GM12878 (cell line): ENCODE measurements around the gene RGL1. TPM values are rescaled to one million over a fixed set of nuclear protein-coding genes. Genes with fewer than 3 reads are reported as not detected.

ENCODE experiments used
- ATAC-seq: fragments of 200-7000 bp; cut with Tn5 transposase; 3 replicates; pipeline ENCODE4 v1.9.1; 2020; ENCODE audit warnings: mild to moderate bottlenecking, moderate library complexity
- BruUV-seq: library from RNA; stranded (reverse); fragments of 400-500 nt; replicated peaks from 2 replicates; lab custom pipeline; 2021; lab: Mats Ljungman, UMichigan
- CTCF ChIA-PET: fragments of 300-600 bp; sonication (Branson Sonifier 250); formaldehyde crosslinking; extraction: SDS; loops from one replicate; lab custom pipeline; 2021; ENCODE audit warnings: inconsistent platforms; lab: Yijun Ruan, JAX
- POLR2A ChIA-PET: fragments of 350-600 bp; formaldehyde crosslinking; extraction: SDS; loops from one replicate; lab custom pipeline; 2021; ENCODE audit warnings: inconsistent platforms; lab: Charles Lee
- RAD21 ChIA-PET: fragments of 300-600 bp; sonication (Branson Sonifier 250); formaldehyde crosslinking; loops from one replicate; lab custom pipeline; 2023; ENCODE audit warnings: antibody characterized with exemption; ENCODE audit not compliant: unreplicated experiment; lab: Charles Lee
- SMC1A ChIA-PET: fragments of 300-600 bp; sonication (Branson Sonifier 250); formaldehyde crosslinking; loops from one replicate; lab custom pipeline; 2023; ENCODE audit not compliant: unreplicated experiment, uncharacterized antibody; lab: Charles Lee
- DNase-seq: peaks from one replicate; pipeline ENCODE4 v3.0.0-alpha.2; 2011; ENCODE audit warnings: low read depth, low spot score
- FAIRE-seq: peaks from 3 replicates; lab custom pipeline; 2011; peaks lifted over from hg19 to GRCh38; lab: Jason Lieb, UNC
- H2AFZ ChIP-seq: 2 replicates; pipeline ENCODE4 v1.6.0; 2011; ENCODE audit warnings: low read depth, low read length, control low read depth; ENCODE audit not compliant: control insufficient read depth
- H3K27ac ChIP-seq: 2 replicates; pipeline ENCODE4 v1.5.1; 2011; ENCODE audit warnings: control low read depth; ENCODE audit not compliant: control insufficient read depth, insufficient read depth
- H3K27me3 ChIP-seq, 2 experiments: replicated peaks in 1 of 2; 2 replicates each; pipeline versions ENCODE4 v1.6.0 to v1.6.1; 2011; ENCODE audit warnings: low read length in 1 of 2; ENCODE audit not compliant: control insufficient read depth in 2 of 2, insufficient read depth in 2 of 2
- H3K36me3 ChIP-seq, 2 experiments: 2 replicates each; pipeline ENCODE4 v1.5.1; 2011; ENCODE audit warnings: low read length in 1 of 2; ENCODE audit not compliant: control insufficient read depth in 2 of 2, insufficient read depth in 2 of 2
- H3K4me1 ChIP-seq: 2 replicates; pipeline ENCODE4 v1.6.1; 2011; ENCODE audit warnings: mild to moderate bottlenecking, low read length, moderate library complexity, mixed read lengths; ENCODE audit not compliant: control insufficient read depth, insufficient read depth
- H3K4me2 ChIP-seq: 2 replicates; pipeline ENCODE4 v1.6.0; 2011; ENCODE audit warnings: control low read depth; ENCODE audit not compliant: control insufficient read depth, insufficient read depth
- H3K4me3 ChIP-seq: fragments of 200-600 bp; sonication (generic); 2 replicates; pipeline ENCODE4 v1.5.1; 2016
- H3K79me2 ChIP-seq: 2 replicates; pipeline ENCODE4 v1.6.0; 2011; ENCODE audit warnings: low read length; ENCODE audit not compliant: control insufficient read depth, insufficient read depth
- H3K9ac ChIP-seq: 2 replicates; pipeline ENCODE4 v1.8.0; 2011; ENCODE audit warnings: low read length, control low read depth, mixed read lengths; ENCODE audit not compliant: control insufficient read depth, insufficient read depth
- H3K9me3 ChIP-seq: replicated peaks from 3 replicates; pipeline ENCODE4 v1.5.1; 2011; ENCODE audit warnings: mild to moderate bottlenecking, low read length; ENCODE audit not compliant: control insufficient read depth, insufficient read depth
- H4K20me1 ChIP-seq: 2 replicates; pipeline ENCODE4 v1.6.0; 2011; ENCODE audit not compliant: control insufficient read depth, insufficient read depth
- CBFB ChIP-seq: IDR thresholded peaks from 2 replicates; pipeline ENCODE4 v1.6.1; 2016; ENCODE audit warnings: antibody characterized with exemption, low read depth
- FOXK2 ChIP-seq: fragments of 450-650 bp; IDR thresholded peaks from 2 replicates; pipeline ENCODE4 v1.6.1; 2017; ENCODE audit warnings: mild to moderate bottlenecking, moderate library complexity
- MYC ChIP-seq: IDR thresholded peaks from 2 replicates; pipeline ENCODE4 v1.6.1; 2011; ENCODE audit warnings: mild to moderate bottlenecking, low read length, moderate library complexity, inconsistent platforms; ENCODE audit not compliant: insufficient read depth, insufficient replicate concordance, insufficient read length, severe bottlenecking
- NR2C2 ChIP-seq: IDR thresholded peaks from 2 replicates; pipeline ENCODE4 v1.6.1; 2011; ENCODE audit warnings: borderline replicate concordance, low read depth; ENCODE audit not compliant: control insufficient read depth, insufficient read length
- RBBP5 ChIP-seq: fragments of 200-600 bp; sonication (generic); conservative IDR thresholded peaks from 2 replicates; pipeline ENCODE4 v1.6.1; 2016
- RCOR1 ChIP-seq: conservative IDR thresholded peaks from 2 replicates; pipeline ENCODE4 v1.6.1; 2012; ENCODE audit warnings: low read depth, low read length, improper control_type of control experiment
- USF1 ChIP-seq: IDR thresholded peaks from 2 replicates; pipeline ENCODE4 v1.6.1; 2011; ENCODE audit warnings: borderline replicate concordance, low read depth, mild to moderate bottlenecking, moderate library complexity, mixed read lengths, low read length; ENCODE audit not compliant: insufficient read depth; ENCODE audit errors: extremely low read length
- WGBS: methylation state at CpG from one replicate; pipeline ENCODE4 v1.1.6; 2016; ENCODE audit warnings: low lambda C conversion rate; ENCODE audit not compliant: insufficient replicate concordance, insufficient coverage; ENCODE audit errors: missing lambda C conversion rate; 5-methylcytosine and 5-hydroxymethylcytosine counted together
- in situ Hi-C: fragments of 300-500 bp; cut with MboI; formaldehyde crosslinking; loops from 9 replicates; pipeline ENCODE4 v1.14.3; 2018; ENCODE audit warnings: mixed read lengths
- intact Hi-C: fragments of 100-400 bp; cut with micrococcal nuclease; formaldehyde crosslinking; loops from one replicate; pipeline ENCODE4 v1.14.2; 2022; ENCODE audit not compliant: unreplicated experiment
- polyA plus RNA-seq, 11 experiments: library from polyadenylated mRNA; depleted of rRNA in 4 of 11; unstranded in 6 of 11; stranded (reverse) in 5 of 11; fragments of >200 nt; fragmentation: Nextera tagmentation in 4 of 11; fragmentation: Illumina TruSeq in 1 of 11; extraction: Ambion mirVana in 4 of 11; extraction: Trizol in 1 of 11; gene quantifications; 1 replicate in 1 of 11; 2 replicates in 10 of 11; pipeline versions ENCODE4 v1.2.1 to v1.2.3, GENCODE V29; 2011 to 2016; ENCODE audit warnings: inconsistent platforms in 2 of 11, missing spikeins in 2 of 11, low read depth in 1 of 11
- total RNA-seq, 4 experiments: library from RNA; depleted of rRNA in 3 of 4; stranded (reverse); fragments of >200 nt in 3 of 4; fragmentation: Illumina TruSeq in 1 of 4; extraction: Trizol in 1 of 4; gene quantifications; 2 replicates each; pipeline versions ENCODE4 v1.2.1 to v1.2.3, GENCODE V29; 2013 to 2021
- TF ChIP-seq, protein P1 (sequence below): IDR thresholded peaks from 2 replicates; pipeline ENCODE4 v1.6.1; 2011; ENCODE audit warnings: low read depth, mild to moderate bottlenecking, low read length, moderate library complexity, borderline replicate concordance; ENCODE audit errors: extremely low read depth
- TF ChIP-seq, protein P2 (sequence below), 3 experiments: IDR thresholded peaks in 2 of 3; conservative IDR thresholded peaks in 1 of 3; 2 replicates each; pipeline ENCODE4 v1.5.1; 2011; ENCODE audit warnings: low read depth in 3 of 3, low read length in 3 of 3, mild to moderate bottlenecking in 3 of 3, control low read depth in 2 of 3, moderate library complexity in 2 of 3, inconsistent platforms in 1 of 3, mixed read lengths in 1 of 3; ENCODE audit not compliant: control insufficient read depth in 2 of 3, insufficient read depth in 1 of 3; ENCODE audit errors: extremely low read depth in 1 of 3

The RGL1 gene
- total and polyA plus RNA-seq, 10 of the 15 experiments (the other 5 are each of a cell fraction or from before 2014, with no cell fraction given) = 8.1 to 25.0 (median 19.0) TPM

GRCh38 chr1:183760661-183761060 lies 44.3 kb upstream of the RGL1 start:
- Histone ChIP-seq H3K27me3 (no peaks in the 10 kb centered on the region), H3K4me2 (no peak overlapping the region), H3K4me1 (no peaks in the 10 kb centered on the region), H3K9me3 (peaks cover 11% of the 10 kb centered on the region), H3K9ac (no peak overlapping the region), H4K20me1 (no peaks in the 10 kb centered on the region), H3K36me3 (no peaks in the 10 kb centered on the region), H3K4me3 (no peak overlapping the region), H2AFZ (no peak overlapping the region), H3K79me2 (no peaks in the 10 kb centered on the region), H3K27ac (no peak overlapping the region)
- DNase-seq (no peak), ATAC-seq (no peak), FAIRE-seq (no peak)
- 6% methylated on average over 2 of the region's 2 CpGs for WGBS
- intact Hi-C loops (no loop called here), in situ Hi-C loops (no loop called here)
- CTCF ChIA-PET = no interaction called here
- POLR2A ChIA-PET = interaction anchor here (1.5 kb wide), 1 partner anchor 28 kb away, joined by 3 read pairs; no protein-coding TSS in a partner anchor
- BruUV-seq = no TSS peak
- TF ChIP-seq CBFB (no peak), USF1 (no peak), RCOR1 (no peak), FOXK2 (no peak), NR2C2 (no peak), MYC (no peak), RBBP5 (no peak)
- TF ChIP-seq, protein P1, sequence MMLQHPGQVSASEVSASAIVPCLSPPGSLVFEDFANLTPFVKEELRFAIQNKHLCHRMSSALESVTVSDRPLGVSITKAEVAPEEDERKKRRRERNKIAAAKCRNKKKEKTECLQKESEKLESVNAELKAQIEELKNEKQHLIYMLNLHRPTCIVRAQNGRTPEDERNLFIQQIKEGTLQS = no peak
- TF ChIP-seq, protein P2, sequence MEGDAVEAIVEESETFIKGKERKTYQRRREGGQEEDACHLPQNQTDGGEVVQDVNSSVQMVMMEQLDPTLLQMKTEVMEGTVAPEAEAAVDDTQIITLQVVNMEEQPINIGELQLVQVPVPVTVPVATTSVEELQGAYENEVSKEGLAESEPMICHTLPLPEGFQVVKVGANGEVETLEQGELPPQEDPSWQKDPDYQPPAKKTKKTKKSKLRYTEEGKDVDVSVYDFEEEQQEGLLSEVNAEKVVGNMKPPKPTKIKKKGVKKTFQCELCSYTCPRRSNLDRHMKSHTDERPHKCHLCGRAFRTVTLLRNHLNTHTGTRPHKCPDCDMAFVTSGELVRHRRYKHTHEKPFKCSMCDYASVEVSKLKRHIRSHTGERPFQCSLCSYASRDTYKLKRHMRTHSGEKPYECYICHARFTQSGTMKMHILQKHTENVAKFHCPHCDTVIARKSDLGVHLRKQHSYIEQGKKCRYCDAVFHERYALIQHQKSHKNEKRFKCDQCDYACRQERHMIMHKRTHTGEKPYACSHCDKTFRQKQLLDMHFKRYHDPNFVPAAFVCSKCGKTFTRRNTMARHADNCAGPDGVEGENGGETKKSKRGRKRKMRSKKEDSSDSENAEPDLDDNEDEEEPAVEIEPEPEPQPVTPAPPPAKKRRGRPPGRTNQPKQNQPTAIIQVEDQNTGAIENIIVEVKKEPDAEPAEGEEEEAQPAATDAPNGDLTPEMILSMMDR (IDR thresholded peaks at IDR 0.05 in 2 of 3, conservative IDR thresholded peaks at IDR 0.05 in 1 of 3; ENCODE audit: control insufficient read depth in 2 of 3, extremely low read depth in 1 of 3, insufficient read depth in 1 of 3, low read depth in 3 of 3, low read length in 3 of 3) = no peak
- SMC1A ChIA-PET = no interaction called here
- RAD21 ChIA-PET = no interaction called here
